Ectodermal cell (in vitro differentiated cells): Measurements from ENCODE around the gene SLC34A2.

ENCODE experiments used
- H3K27ac ChIP-seq: 2 replicates; pipeline ENCODE4 v1.7.0; 2013; ENCODE audit warnings: mild to moderate bottlenecking, low read depth, low read length; ENCODE audit not compliant: insufficient read depth, poor library complexity, severe bottlenecking
- H3K27me3 ChIP-seq: 2 replicates; pipeline ENCODE4 v1.7.0; 2013; ENCODE audit warnings: mild to moderate bottlenecking, low read length; ENCODE audit not compliant: insufficient read depth, control insufficient read depth, poor library complexity, severe bottlenecking
- H3K36me3 ChIP-seq: one replicate; pipeline ENCODE4 v1.7.0; 2013; ENCODE audit warnings: low read length; ENCODE audit not compliant: control insufficient read depth, insufficient read depth
- H3K4me1 ChIP-seq: one replicate; pipeline ENCODE4 v1.7.0; 2013; ENCODE audit warnings: low read length; ENCODE audit not compliant: control insufficient read depth, insufficient read depth
- H3K4me3 ChIP-seq: 2 replicates; pipeline ENCODE4 v1.7.0; 2013; ENCODE audit warnings: low read depth, low read length, control low read depth; ENCODE audit not compliant: insufficient read depth
- H3K9me3 ChIP-seq: 2 replicates; pipeline ENCODE4 v1.7.0; 2013; ENCODE audit warnings: mild to moderate bottlenecking, low read length, moderate library complexity; ENCODE audit not compliant: control insufficient read depth
- WGBS, 2 experiments: methylation state at CpG; one replicate each; pipeline ENCODE4 v1.1.7; 2013; ENCODE audit warnings: missing lambda C conversion rate in 2 of 2; 5-methylcytosine and 5-hydroxymethylcytosine counted together

SLC34A2 gene

DNA sequence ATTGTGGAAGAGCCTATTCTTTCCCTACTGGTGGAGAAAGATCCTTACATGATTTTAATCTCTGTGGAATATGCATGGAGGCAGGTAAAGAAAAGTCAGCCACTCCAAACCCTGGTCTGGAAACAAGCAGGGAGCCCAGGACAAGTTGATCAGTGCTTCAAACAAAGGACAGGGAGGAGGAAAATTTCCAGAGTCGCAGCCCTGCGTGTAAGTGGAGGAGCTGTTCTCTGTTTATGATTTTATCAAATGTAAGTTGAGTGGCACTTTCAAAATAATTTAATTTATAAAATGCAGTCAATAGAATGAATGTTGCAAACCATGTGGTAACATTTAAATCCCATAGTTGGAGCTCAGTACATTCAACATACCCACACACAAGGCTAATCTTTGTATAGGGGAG lies 57.0 kb downstream of the SLC34A2 start:
- WGBS, 2 experiments = 84 to 100% methylated on average over 2 of the region's 2 CpGs
- Histone ChIP-seq H3K4me1 (no peaks in the 10 kb centered on the region), H3K27me3 (no peaks in the 10 kb centered on the region), H3K9me3 (no peaks in the 10 kb centered on the region), H3K4me3 (no peak overlapping the region), H3K27ac (no peak overlapping the region), H3K36me3 (no peaks in the 10 kb centered on the region)

DNA sequence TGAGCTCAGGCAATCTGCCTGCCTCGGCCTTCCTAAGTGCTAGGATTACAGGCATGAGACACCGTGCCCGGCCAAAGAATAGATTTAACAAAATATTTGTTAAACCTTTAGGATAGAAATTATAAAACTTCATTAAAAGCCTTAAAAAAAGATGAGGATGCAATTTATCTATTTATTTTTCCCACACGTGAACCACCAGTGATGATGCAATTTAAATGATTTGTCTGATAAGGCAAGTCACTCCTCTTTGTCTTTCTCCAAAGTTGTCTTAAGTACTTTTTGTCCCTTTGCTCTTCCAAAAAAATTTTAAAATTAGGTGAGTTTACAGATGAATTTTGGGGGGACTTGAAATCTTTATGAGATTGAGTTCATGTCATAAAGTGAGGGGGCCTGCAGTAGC lies 58.2 kb downstream of the SLC34A2 start:
- H3K9me3 ChIP-seq = no peaks in the 10 kb centered on the region
- no peak overlapping the region for H3K27ac ChIP-seq
- H3K4me1 ChIP-seq = no peaks in the 10 kb centered on the region
- no peak overlapping the region for H3K4me3 ChIP-seq
- H3K36me3 ChIP-seq = no peaks in the 10 kb centered on the region
- no peaks in the 10 kb centered on the region for H3K27me3 ChIP-seq
- WGBS, 2 experiments = 98 to 100% methylated on average over 2 to 4 of the region's 4 CpGs

DNA sequence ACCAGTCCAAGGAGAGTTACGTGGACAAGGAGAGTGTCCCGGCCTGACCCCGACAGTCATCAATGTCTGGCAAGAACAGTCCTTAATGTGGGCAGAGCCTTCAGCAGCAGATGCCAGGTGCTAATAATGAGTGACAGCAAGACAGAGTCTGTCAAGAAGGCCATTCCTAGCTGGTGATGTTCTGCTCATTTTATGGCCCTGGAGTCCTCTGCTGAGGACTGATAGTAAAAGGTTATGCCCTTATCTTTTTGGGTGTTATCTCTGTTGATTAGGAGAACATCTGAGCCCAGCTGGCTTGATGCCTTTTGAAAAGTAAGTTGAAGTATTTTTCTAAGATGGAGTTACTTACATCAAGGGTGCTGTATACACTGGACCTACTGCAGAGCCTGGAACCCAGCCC lies 67.3 kb downstream of the SLC34A2 start:
- Histone ChIP-seq H3K4me1 (no peaks in the 10 kb centered on the region), H3K4me3 (no peak overlapping the region), H3K27me3 (no peaks in the 10 kb centered on the region), H3K9me3 (no peaks in the 10 kb centered on the region), H3K36me3 (no peaks in the 10 kb centered on the region), H3K27ac (no peak overlapping the region)
- WGBS, 2 experiments = 97 to 98% methylated on average over 3 of the region's 3 CpGs

- Histone ChIP-seq H3K27ac (no peak overlapping the region), H3K27me3 (no peaks in the 10 kb centered on the region), H3K9me3 (no peaks in the 10 kb centered on the region), H3K4me3 (no peak overlapping the region), H3K36me3 (no peaks in the 10 kb centered on the region), H3K4me1 (no peaks in the 10 kb centered on the region)
- WGBS, 2 experiments = 93 to 96% methylated on average over 1 of the region's 1 CpG
Measured at GRCh38 chr4:25723409-25723808, 67.8 kb downstream of the SLC34A2 start.

GRCh38 chr4:25725870-25726269 lies 70.2 kb downstream of the SLC34A2 start:
- Histone ChIP-seq H3K27me3 (no peaks in the 10 kb centered on the region), H3K9me3 (no peaks in the 10 kb centered on the region), H3K27ac (no peak overlapping the region), H3K4me3 (no peak overlapping the region), H3K36me3 (no peaks in the 10 kb centered on the region), H3K4me1 (no peaks in the 10 kb centered on the region)
- 80% methylated on average over 7 of the region's 7 CpGs for WGBS, 2 experiments

DNA sequence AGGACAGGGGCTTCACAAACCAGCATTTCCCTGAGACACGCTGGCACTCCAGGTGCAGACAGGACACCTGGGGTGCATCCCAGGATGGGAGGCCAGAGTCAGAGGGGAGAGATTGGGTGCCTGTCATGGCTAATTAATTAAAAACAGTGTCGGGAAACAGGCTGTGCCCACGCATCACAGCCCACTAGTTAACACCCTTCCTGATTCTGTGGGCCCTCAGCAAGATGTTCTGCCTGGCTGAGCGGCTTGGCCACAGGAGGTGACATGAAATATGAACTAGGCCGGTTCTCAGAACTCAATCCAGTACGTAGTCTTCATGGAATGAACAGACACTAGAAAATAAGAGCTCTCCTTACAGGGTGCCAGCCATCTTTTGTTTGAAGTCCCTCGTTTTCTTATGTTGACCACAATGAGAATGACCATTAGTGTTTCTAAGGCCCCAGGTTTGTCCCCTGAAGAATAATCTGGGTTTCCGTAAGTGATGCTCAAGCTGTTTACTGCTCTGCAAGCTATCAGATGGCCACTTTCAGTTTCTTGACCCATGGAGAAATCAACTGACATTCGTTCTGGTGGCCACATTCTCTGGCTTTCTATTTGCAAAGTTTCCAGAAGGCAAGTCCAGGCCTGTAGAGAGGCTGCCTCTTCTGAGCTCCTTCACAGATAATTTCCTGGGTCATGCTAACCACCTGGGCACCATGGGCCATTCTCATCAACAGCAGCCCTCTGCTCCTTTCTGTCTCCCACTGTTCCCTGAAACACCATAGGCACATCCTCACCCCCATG lies 72.3 kb downstream of the SLC34A2 start:
- H3K4me3 ChIP-seq = no peak overlapping the region
- no peaks in the 10 kb centered on the region for H3K4me1 ChIP-seq
- no peaks in the 10 kb centered on the region for H3K27me3 ChIP-seq
- no peaks in the 10 kb centered on the region for H3K36me3 ChIP-seq
- 93% methylated on average over 9 of the region's 9 CpGs for WGBS, 2 experiments
- H3K9me3 ChIP-seq = no peaks in the 10 kb centered on the region
- no peak overlapping the region for H3K27ac ChIP-seq
